Myocyte (in vitro differentiated cells): ENCODE measurements around the gene UBXN4. TPM values are rescaled to one million over a fixed set of nuclear protein-coding genes. Genes with fewer than 3 reads are reported as not detected.

Source experiments
- total RNA-seq: library from RNA; depleted of rRNA; stranded (reverse); fragments of >200 nt; gene quantifications from 2 replicates; pipeline ENCODE4 v1.2.3, GENCODE V29; 2014

UBXN4 gene
- total RNA-seq, 1 donor from 2014 or later: 73.7 TPM

Other genes starting within 250 kb of the UBXN4 start
- 7.7 and 7.9 TPM in 2 replicates for gene ZRANB3, start 210.6 kb upstream of the UBXN4 start, total RNA-seq
- 8.8 and 9.9 TPM in 2 replicates for gene R3HDM1, start 210.4 kb upstream of the UBXN4 start, total RNA-seq
- gene LCT, start 95.3 kb downstream of the UBXN4 start, total RNA-seq: 0.16 TPM in 1 of 2 replicates, not detected in the other
- gene MCM6, start 134.6 kb downstream of the UBXN4 start, total RNA-seq: 5.5 and 7.0 TPM in 2 replicates
- 76.5 and 84.3 TPM in 2 replicates for gene DARS1, start 243.8 kb downstream of the UBXN4 start, total RNA-seq